A549 (cell line): ENCODE results near the gene CLP1. TPM values are rescaled to one million over a fixed set of nuclear protein-coding genes. Genes with fewer than 3 reads are reported as not detected.

Experiments used
- ATAC-seq, 2 experiments: fragments of 200-7000 bp in 1 of 2; fragments of >200 bp in 1 of 2; cut with Nextera tagmentation in 1 of 2; cut with Tn5 transposase in 1 of 2; 3 replicates each; pipeline versions ENCODE4 v1.8.0 to v1.9.1; 2018 to 2020; ENCODE audit warnings: mild to moderate bottlenecking in 1 of 2, moderate library complexity in 1 of 2
- CTCF ChIA-PET: fragments of 300-600 bp; sonication (Branson Sonifier 250); formaldehyde crosslinking; extraction: SDS; loops from one replicate; lab custom pipeline; 2021; ENCODE audit warnings: antibody characterized with exemption, inconsistent platforms; lab: Yijun Ruan, JAX
- POLR2A ChIA-PET: fragments of 350-600 bp; formaldehyde crosslinking; extraction: SDS; loops from one replicate; lab custom pipeline; 2021; ENCODE audit warnings: antibody characterized with exemption, inconsistent platforms; lab: Yijun Ruan, JAX
- DNase-seq, 2 experiments: peaks; one replicate each; pipeline versions ENCODE4 v3.0.0 to v3.0.0-alpha.2; 2011 to 2016; ENCODE audit warnings: low read depth in 1 of 2, low spot score in 1 of 2
- FAIRE-seq: peaks from 2 replicates; lab custom pipeline; 2011; peaks lifted over from hg19 to GRCh38; lab: Jason Lieb, UNC
- H3K27ac ChIP-seq, 2 experiments: fragments of >200 bp; sonication (Bioruptor Twin); formaldehyde crosslinking; 3 replicates each; pipeline ENCODE4 v1.5.1; 2016 to 2017
- H3K4me1 ChIP-seq: fragments of >200 bp; sonication (Bioruptor Twin); formaldehyde crosslinking; 3 replicates; pipeline ENCODE4 v1.6.1; 2016
- H3K4me2 ChIP-seq: fragments of >200 bp; sonication (Bioruptor Twin); formaldehyde crosslinking; 3 replicates; pipeline ENCODE4 v1.6.1; 2016
- H3K4me3 ChIP-seq: fragments of >200 bp; sonication (Bioruptor Twin); formaldehyde crosslinking; 3 replicates; pipeline ENCODE4 v1.5.1; 2016
- H3K9me3 ChIP-seq: fragments of >200 bp; sonication (Bioruptor Twin); formaldehyde crosslinking; 3 replicates; pipeline ENCODE4 v1.6.1; 2016
- EHF ChIP-seq: fragments of 250-450 bp; sonication (Bioruptor Pico); IDR thresholded peaks from 2 replicates; pipeline ENCODE4 v1.5.0; 2020; ENCODE audit warnings: mild to moderate bottlenecking
- EP300 ChIP-seq, 2 experiments: fragments of >200 bp; sonication (Bioruptor Twin); formaldehyde crosslinking; IDR thresholded peaks; 2 replicates in 1 of 2; 3 replicates in 1 of 2; pipeline ENCODE4 v1.6.1; 2016 to 2017
- JUN ChIP-seq, 2 experiments: fragments of >200 bp; sonication (Bioruptor Twin); formaldehyde crosslinking; IDR thresholded peaks; 2 replicates in 1 of 2; 3 replicates in 1 of 2; pipeline ENCODE4 v1.6.1; 2016 to 2017
- MYC ChIP-seq: IDR thresholded peaks from 2 replicates; pipeline ENCODE4 v1.6.1; 2012; ENCODE audit warnings: mild to moderate bottlenecking, inconsistent platforms, low read length, improper control_type of control experiment, borderline replicate concordance
- NR3C1 ChIP-seq: fragments of >200 bp; sonication (Bioruptor Twin); formaldehyde crosslinking; IDR thresholded peaks from 3 replicates; pipeline ENCODE4 v1.6.1; 2017
- PHF8 ChIP-seq: fragments of 200-600 bp; sonication (generic); IDR thresholded peaks from 2 replicates; pipeline ENCODE4 v1.6.1; 2016; ENCODE audit warnings: low read depth, mild to moderate bottlenecking, antibody characterized with exemption, moderate library complexity, borderline replicate concordance
- RAD21 ChIP-seq, 2 experiments: fragments of >200 bp in 1 of 2; sonication (Bioruptor Twin) in 1 of 2; formaldehyde crosslinking in 1 of 2; IDR thresholded peaks in 1 of 2; conservative IDR thresholded peaks in 1 of 2; 2 replicates in 1 of 2; 3 replicates in 1 of 2; pipeline ENCODE4 v1.6.1; 2012 to 2018; ENCODE audit warnings: inconsistent platforms in 1 of 2
- RCOR1 ChIP-seq: fragments of 150-350 bp; IDR thresholded peaks from 2 replicates; pipeline ENCODE4 v1.6.1; 2014; ENCODE audit warnings: antibody characterized with exemption, low read length, low read depth
- SMC3 ChIP-seq: fragments of >200 bp; sonication (Bioruptor Twin); formaldehyde crosslinking; IDR thresholded peaks from 3 replicates; pipeline ENCODE4 v1.6.1; 2018; ENCODE audit warnings: inconsistent platforms
- TFCP2L1 ChIP-seq: fragments of 250-450 bp; sonication (Bioruptor Pico); IDR thresholded peaks from 2 replicates; pipeline ENCODE4 v1.5.0; 2021; ENCODE audit warnings: mild to moderate bottlenecking
- ZC3H11A ChIP-seq: fragments of 450-650 bp; IDR thresholded peaks from 2 replicates; pipeline ENCODE4 v1.6.1; 2014; ENCODE audit warnings: antibody characterized with exemption, mild to moderate bottlenecking
- ZNF302 ChIP-seq: fragments of 250-450 bp; sonication (Bioruptor Pico); IDR thresholded peaks from 2 replicates; pipeline ENCODE4 v1.9.0; 2021; ENCODE audit warnings: inconsistent platforms, mild to moderate bottlenecking, moderate library complexity
- WGBS: methylation state at CpG from one replicate; pipeline ENCODE4 v1.1.6; 2017; ENCODE audit errors: missing lambda C conversion rate; 5-methylcytosine and 5-hydroxymethylcytosine counted together
- polyA plus RNA-seq, 4 experiments: library from polyadenylated mRNA; depleted of rRNA in 3 of 4; stranded (reverse); fragments of >200 nt; fragmentation: RNase III in 1 of 4; extraction: RNeasy Plus Mini Kit Qiagen cat#74134 plus additional on column Dnase treatment in 1 of 4; gene quantifications; 2 replicates in 3 of 4; 3 replicates in 1 of 4; pipeline ENCODE4 v1.2.3, GENCODE V29; 2011 to 2017
- TF ChIP-seq, protein P1 (sequence below): fragments of >200 bp; sonication (Bioruptor Twin); formaldehyde crosslinking; IDR thresholded peaks from 3 replicates; pipeline ENCODE4 v1.5.1; 2016
- TF ChIP-seq, protein P2 (sequence below): fragments of 250-450 bp; sonication (Bioruptor Pico); IDR thresholded peaks from 2 replicates; pipeline ENCODE4 v1.5.0; 2020; ENCODE audit warnings: low read depth, mild to moderate bottlenecking, moderate library complexity
- TF ChIP-seq, protein P3 (sequence below): fragments of >200 bp; sonication (Bioruptor Twin); formaldehyde crosslinking; IDR thresholded peaks from 3 replicates; pipeline ENCODE4 v1.6.1; 2016

CLP1 gene
- polyA plus RNA-seq, 2 of the 4 experiments (the other 2 are of a cell fraction): 22.8 to 31.8 TPM

DNA sequence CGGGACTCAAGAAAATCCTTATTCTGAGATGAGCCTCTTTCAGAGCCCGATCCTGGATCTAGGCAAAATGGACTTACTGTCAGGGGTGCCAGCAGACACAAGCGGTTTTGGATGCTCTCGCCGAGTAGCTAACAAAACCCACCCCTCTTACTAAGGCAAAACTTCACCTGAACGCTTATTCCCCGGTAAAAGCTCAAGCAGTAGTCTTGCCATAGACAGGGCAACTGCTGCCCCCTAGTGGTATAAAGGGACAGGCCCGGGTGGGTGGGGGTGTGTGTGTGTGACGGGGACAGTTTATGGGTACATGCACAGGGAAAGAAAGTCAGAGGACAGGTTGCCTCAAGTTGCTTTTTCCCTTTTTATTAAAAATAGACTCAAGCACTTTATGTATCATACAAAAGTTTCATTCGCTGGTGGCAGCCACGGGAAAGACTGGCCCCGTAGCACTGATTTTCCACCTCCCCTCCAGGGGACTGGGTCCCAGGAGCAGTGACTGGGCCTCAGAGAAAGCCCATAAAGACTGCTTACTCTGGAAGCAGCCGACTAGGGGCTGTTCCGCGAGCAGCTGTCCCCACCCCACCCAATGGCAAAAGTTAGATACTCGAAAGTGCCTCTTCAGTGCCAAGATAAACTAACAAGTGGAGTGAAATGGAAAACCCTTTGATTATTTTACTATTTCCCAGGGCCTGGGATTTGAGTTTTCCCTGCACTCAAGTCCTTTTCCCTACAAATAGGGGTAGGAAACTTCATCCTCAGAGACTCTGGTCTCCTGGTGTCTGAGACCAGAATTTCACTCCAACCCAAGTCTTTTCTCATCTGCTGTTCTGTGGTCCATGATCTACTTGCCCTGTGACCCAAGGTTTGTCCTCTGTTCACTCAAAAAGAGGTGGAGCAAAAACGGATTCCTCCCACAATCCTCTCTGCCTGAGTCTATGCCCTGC is 12.5 kb upstream of the CLP1 start:
- CTCF ChIA-PET: interaction anchor here (0.6 to 11.7 kb wide), 46 partner anchors 8 to 327 kb away, joined by 3 to 318 read pairs (median 4); partner anchors contain the start of genes RTN4RL2, SLC43A1, TIMM10 and UBE2L6
- no peaks in the 10 kb centered on the region for H3K9me3 ChIP-seq
- H3K4me2 ChIP-seq: 0 out of 3 replicates have a peak overlapping the region, but pooled peaks have one; percentile 12
- H3K4me3 ChIP-seq: no peak overlapping the region
- POLR2A ChIA-PET: interaction anchor here (0.5 to 1.6 kb wide), 2 partner anchors 77 to 155 kb away, joined by 4 to 13 read pairs; partner anchors contain the start of gene UBE2L6
- 36% methylated on average over 17 of the region's 17 CpGs for WGBS
- no peak for FAIRE-seq
- no peak overlapping the region for H3K27ac ChIP-seq
- peak; percentile 76 to 85 for DNase-seq
- no peak for TF ChIP-seq RCOR1
- TF ChIP-seq MYC: no peak
- TF ChIP-seq, protein P1, sequence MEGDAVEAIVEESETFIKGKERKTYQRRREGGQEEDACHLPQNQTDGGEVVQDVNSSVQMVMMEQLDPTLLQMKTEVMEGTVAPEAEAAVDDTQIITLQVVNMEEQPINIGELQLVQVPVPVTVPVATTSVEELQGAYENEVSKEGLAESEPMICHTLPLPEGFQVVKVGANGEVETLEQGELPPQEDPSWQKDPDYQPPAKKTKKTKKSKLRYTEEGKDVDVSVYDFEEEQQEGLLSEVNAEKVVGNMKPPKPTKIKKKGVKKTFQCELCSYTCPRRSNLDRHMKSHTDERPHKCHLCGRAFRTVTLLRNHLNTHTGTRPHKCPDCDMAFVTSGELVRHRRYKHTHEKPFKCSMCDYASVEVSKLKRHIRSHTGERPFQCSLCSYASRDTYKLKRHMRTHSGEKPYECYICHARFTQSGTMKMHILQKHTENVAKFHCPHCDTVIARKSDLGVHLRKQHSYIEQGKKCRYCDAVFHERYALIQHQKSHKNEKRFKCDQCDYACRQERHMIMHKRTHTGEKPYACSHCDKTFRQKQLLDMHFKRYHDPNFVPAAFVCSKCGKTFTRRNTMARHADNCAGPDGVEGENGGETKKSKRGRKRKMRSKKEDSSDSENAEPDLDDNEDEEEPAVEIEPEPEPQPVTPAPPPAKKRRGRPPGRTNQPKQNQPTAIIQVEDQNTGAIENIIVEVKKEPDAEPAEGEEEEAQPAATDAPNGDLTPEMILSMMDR: peak; percentile 88
- TF ChIP-seq EHF: no peak
- no peak for TF ChIP-seq ZC3H11A
- TF ChIP-seq SMC3: peak; percentile 61
- no peak for TF ChIP-seq PHF8
- peak; percentile 74 to 76 for TF ChIP-seq RAD21 (conservative IDR thresholded peaks at IDR 0.05 in 1 of 2, IDR thresholded peaks at IDR 0.05 in 1 of 2)
- peaks cover 32% of the 10 kb centered on the region for H3K4me1 ChIP-seq
- ATAC-seq: peak; percentile 60 to 76; a peak in 5 of 6 replicates

DNA sequence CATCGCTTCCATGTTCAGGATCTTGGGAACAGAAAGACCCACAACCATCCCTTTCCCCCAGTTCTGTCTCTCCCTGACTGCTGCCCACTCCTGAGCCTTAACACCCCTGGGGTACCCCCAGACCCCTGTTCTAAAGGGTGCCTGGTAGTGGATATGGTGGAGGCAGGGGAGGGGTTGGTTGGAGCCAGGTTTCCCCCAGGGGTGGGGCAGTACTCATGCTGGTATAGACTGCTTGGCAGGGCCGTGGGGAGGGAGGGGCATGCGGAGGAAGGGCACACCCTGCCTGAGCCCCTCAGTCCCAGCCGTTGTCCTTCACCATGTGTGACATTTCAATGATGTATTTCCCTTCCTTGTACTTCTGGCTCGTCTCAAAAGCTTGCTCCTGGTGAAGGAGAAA is 11.9 kb upstream of the CLP1 start:
- Histone ChIP-seq H3K9me3 (no peaks in the 10 kb centered on the region), H3K4me1 (peaks cover 29% of the 10 kb centered on the region), H3K4me2 (no peak overlapping the region), H3K4me3 (no peak overlapping the region), H3K27ac (no peak overlapping the region)
- no peak for ATAC-seq
- CTCF ChIA-PET: interaction anchor here (0.6 to 11.7 kb wide), 14 partner anchors 8 to 300 kb away, joined by 4 to 318 read pairs (median 8); partner anchors contain the start of genes RTN4RL2 and UBE2L6
- no peak for DNase-seq
- TF ChIP-seq SMC3: no peak
- TF ChIP-seq EP300 (IDR thresholded peaks at IDR 0.05): no peak
- TF ChIP-seq, protein P2, sequence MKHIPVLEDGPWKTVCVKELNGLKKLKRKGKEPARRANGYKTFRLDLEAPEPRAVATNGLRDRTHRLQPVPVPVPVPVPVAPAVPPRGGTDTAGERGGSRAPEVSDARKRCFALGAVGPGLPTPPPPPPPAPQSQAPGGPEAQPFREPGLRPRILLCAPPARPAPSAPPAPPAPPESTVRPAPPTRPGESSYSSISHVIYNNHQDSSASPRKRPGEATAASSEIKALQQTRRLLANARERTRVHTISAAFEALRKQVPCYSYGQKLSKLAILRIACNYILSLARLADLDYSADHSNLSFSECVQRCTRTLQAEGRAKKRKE (CRISPR knock-in tag): no peak
- TF ChIP-seq, protein P3, sequence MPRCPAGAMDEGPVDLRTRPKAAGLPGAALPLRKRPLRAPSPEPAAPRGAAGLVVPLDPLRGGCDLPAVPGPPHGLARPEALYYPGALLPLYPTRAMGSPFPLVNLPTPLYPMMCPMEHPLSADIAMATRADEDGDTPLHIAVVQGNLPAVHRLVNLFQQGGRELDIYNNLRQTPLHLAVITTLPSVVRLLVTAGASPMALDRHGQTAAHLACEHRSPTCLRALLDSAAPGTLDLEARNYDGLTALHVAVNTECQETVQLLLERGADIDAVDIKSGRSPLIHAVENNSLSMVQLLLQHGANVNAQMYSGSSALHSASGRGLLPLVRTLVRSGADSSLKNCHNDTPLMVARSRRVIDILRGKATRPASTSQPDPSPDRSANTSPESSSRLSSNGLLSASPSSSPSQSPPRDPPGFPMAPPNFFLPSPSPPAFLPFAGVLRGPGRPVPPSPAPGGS: no peak
- TF ChIP-seq ZNF302: no peak
- TF ChIP-seq NR3C1: no peak
- no peak for TF ChIP-seq EHF
- TF ChIP-seq TFCP2L1 (CRISPR knock-in tag): no peak
- whole genome bisulfite sequencing: 59% methylated on average over 5 of the region's 5 CpGs
- no peak for FAIRE-seq
- POLR2A ChIA-PET: interaction anchor here (1.1 kb wide), 1 partner anchor 78 kb away, joined by 3 read pairs; the partner anchor contains the start of gene UBE2L6

DNA sequence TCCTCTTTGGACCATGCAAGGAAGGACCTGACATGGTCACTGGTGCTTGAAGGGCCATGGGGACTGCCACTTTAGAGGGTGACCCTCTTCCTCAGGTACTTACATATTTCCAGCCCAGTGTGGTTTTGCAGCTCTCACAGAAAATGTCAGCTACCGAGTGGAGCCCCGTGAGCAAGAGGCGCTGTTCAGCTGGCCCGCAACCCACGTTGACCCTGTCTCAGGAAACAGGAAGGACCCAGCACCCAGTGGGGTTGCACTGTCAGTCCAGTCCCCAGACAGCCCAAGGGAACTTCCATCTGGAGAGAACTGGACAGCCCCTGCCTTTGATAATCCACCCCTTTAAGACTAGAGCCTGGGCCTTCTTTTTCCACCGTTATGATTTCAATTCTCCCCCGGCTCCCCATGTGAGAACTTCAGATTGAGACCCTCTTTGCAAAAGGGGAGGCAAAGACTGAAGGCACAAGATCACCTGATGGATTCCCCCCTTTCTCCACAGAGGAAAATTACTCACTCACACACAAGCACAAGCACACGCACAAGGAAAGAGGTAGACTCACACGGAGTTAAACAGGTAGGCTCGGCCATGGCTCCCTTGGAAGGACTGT is 11.3 kb upstream of the CLP1 start:
- 86% methylated on average over 10 of the region's 10 CpGs for WGBS
- no peak for DNase-seq
- ATAC-seq: no peak
- no peak overlapping the region for H3K4me2 ChIP-seq
- no peak overlapping the region for H3K4me3 ChIP-seq
- POLR2A ChIA-PET: interaction anchor here (0.9 to 1.1 kb wide), 2 partner anchors 79 to 116 kb away, joined by 3 read pairs; partner anchors contain the start of genes TIMM10 and UBE2L6
- no peak for FAIRE-seq
- H3K9me3 ChIP-seq: no peaks in the 10 kb centered on the region
- no peak overlapping the region for H3K27ac ChIP-seq
- TF ChIP-seq NR3C1 (no peak), JUN (IDR thresholded peaks at IDR 0.05) (0 out of 5 replicates have a peak, but pooled peaks of 1 of the 2 experiments have one; percentile 10)
- TF ChIP-seq, all 56 proteins: peak for 1
- peaks cover 25% of the 10 kb centered on the region for H3K4me1 ChIP-seq
- CTCF ChIA-PET: interaction anchor here (0.6 to 11.7 kb wide), 6 partner anchors 9 to 301 kb away, joined by 3 to 318 read pairs (median 7); partner anchors contain the start of gene UBE2L6
